Measurements from ENCODE around the gene BNC2.
"Not testable (repeated sequence)": the region's sequence is repeated elsewhere in the genome, so short reads cannot be mapped to it uniquely, and the experiment has no call there.

BNC2 gene

DNA sequence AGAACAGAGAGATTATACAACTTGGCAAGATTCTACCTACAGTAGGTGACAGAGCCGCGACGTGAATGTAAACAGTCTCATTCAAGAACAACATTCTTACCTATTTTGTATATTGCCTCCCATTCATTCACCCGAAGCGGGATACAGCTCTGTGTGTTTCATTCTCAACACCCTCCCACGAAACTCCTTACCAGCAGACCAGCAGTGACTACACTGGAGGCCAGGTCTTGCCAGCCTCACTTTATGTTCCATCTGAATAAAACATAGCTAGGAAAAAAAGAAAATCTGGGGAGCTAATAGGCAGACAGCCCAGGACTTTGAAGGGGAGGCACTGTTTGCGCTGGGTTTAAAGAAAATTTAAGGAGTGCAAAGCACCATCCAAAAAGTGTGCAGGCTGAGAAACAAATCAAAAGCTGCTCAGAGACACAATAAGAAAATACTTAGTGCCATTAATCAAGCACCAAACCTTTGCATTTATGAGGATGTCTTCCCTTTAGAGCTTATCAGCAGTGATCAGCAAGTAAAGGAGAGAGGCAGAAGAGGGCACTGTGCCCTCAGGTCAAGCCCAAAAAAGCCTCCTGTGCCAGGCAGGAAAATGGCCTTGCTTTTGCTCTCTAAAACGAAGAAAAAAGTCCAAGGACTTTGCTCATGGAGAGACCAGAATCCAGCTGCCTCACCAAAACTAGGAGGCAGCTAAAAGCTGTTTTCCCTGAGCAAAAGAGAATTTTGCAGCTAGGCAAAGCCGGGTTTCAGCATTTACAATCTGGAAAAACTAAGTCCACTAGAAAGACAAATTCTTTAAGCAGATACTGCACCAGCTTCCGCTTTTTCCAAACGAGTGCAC, 295.1 kb downstream of the BNC2 start:
- DNase-seq, result no peak

- no peak for DNase-seq
Observed at GRCh38 chr9:16572005-16572734, 298.3 kb downstream of the BNC2 start.

DNA sequence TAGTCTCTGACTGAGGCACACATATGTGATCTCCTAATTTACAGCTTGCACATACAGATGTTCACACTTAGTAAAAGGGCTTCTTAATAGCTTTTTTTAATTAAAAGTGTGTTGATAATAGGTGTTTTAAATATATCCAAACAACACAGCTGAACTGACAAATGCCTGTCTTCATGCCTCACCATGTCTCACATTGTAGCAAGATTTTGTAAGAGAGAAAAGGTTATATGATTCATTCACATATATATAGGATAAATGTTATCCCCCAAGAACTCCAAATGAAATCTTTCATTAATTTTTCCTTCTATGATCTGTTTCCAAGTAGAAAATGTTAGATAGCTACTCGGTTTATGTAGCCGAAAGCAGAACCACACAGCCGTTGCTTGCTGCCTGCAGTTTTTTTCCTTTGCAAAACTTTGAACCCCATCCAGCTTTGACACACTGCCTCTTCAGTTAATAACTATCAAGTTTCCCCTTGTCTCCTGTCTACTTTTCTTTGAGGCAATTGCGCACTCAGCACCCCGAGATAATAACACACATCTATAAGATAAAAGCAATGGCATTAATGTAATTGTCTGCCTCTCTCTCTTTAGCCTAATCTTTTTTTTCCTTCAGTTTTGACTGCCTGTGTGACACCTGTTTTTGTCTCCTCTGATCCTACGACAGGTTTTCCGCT, 299.2 kb downstream of the BNC2 start:
- no peak for DNase-seq

GRCh38 chr9:16563446-16563845, 307.0 kb downstream of the BNC2 start:
- DNase-seq, result no peak

- no peak for DNase-seq
Observed at GRCh38 chr9:16561121-16561520, 309.3 kb downstream of the BNC2 start.

DNA sequence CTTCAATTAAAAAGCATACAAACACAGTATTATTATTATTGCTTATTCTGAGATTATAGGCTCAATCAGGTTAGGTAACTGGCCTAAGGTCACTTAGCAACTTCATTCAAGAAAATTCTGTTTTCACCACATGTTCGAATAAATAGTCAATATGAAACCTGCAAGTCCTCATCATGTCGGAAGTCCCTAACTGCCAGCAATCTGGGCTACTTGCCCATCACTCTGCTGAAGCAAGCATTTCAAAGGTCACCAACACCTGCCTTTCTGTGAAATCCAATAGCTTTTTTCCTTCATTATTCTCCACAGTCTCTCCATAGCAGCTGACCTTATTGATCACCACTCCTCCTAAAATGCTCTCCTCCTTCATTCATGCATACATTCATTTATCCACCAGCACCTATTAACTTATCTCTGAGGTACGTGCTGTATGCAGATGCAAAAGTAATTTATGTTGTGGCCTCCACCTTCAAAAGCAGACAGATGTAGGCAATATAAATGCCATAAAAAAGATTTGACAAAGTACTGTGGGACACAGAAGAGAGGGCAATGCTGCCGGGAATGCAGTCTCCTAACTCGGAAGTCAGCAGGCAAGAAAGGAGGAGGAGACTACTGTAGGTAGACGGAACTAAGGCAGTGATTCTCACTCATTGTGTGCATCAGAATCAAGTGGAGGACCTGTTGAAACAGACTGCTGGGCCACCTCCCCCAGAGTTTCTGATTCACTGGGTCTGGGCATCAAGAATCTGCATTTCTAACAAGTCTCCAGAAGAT, 310.9 kb downstream of the BNC2 start:
- DNase-seq, result no peak

GRCh38 chr9:16555802-16556201, 314.7 kb downstream of the BNC2 start:
- DNase-seq, result no peak

GRCh38 chr9:16553869-16554540, 316.5 kb downstream of the BNC2 start:
- DNase-seq, result no peak

GRCh38 chr9:16552252-16552651, 318.2 kb downstream of the BNC2 start:
- DNase-seq, result no peak

DNA sequence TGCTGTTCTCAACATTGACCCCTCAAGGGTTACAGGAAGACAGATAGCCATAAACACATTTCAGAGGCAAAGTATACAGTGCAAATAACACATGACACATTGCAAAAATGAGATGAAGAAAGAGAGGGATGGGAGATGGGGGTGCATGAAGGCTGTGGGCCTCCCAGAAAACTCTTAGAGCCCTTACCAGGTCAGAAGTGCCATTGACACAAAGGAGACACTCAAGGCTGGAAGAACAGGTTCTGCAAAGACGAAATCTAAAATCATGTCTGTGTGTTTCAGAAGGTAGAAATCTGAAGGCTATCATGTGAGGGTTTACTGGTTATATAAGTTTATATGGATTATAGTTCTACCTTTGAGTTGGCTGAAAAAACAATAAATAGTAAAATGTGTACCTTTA, 318.8 kb downstream of the BNC2 start:
- DNase-seq, result no peak

GRCh38 chr9:16545639-16546038, 324.8 kb downstream of the BNC2 start:
- DNase-seq, result no peak

- no peak for DNase-seq
Observed at GRCh38 chr9:16544842-16545241, 325.6 kb downstream of the BNC2 start.

DNA sequence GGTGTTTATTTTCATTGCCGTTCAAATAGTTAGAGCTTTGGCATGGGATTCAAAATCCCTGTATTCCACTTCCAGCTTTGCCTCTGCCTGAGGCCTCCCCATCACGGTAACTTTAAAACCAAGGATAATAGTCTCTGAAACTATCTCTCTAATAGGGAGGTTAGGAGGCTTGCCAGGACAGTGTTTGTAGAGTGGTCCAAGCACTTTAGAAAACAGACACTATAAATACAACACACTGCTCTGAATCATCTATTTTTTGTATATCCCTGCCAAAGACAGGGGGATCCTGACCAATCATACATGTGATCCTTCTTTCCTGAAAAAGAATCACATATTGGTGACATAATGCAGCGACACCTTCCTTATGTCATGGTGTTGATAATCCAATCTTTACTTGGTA, 326.8 kb downstream of the BNC2 start:
- no peak for DNase-seq

- no peak for DNase-seq
Observed at GRCh38 chr9:16543225-16543624, 327.2 kb downstream of the BNC2 start.

DNA sequence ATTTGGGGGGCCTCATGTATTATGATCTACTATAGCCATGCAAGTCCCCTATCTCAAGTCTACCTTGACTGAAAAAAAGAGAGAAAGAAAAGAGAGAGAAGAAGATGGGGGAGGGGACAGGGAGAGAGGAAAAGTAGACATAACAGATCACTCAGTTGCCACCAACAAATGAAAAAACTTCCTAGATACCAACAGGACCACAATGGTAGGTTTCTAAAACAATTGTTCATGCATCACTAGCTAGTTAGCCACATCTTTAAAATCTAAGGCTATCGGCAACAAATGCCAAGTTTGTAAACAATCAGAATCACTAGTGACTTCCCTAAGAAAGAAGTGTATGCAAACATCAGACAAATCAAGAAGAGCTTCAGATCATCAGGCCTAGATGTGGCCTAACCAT, 328.2 kb downstream of the BNC2 start:
- no peak for DNase-seq

GRCh38 chr9:16540743-16541613, 329.5 kb downstream of the BNC2 start:
- no peak for DNase-seq

- DNase-seq, result not testable (repeated sequence)
Observed at GRCh38 chr9:16539626-16540025, 330.8 kb downstream of the BNC2 start.

- DNase-seq, result no peak
Observed at GRCh38 chr9:16535555-16535954, 334.9 kb downstream of the BNC2 start.

GRCh38 chr9:16532681-16533450, 337.6 kb downstream of the BNC2 start:
- no peak for DNase-seq

GRCh38 chr9:16532272-16532671, 338.2 kb downstream of the BNC2 start:
- DNase-seq, result no peak

Data from midbrain (tissue), 1 donor.